ENCODE measurements around the gene ZBTB25. TPM values are rescaled to one million over a fixed set of nuclear protein-coding genes. Genes with fewer than 3 reads are reported as not detected.

ZBTB25 gene
- total RNA-seq, 1 donor from 2014 or later: 9.5 TPM

GRCh38 chr14:64463195-64463594 is 40.4 kb downstream of the ZBTB25 start:
- H3K27me3 Mint-ChIP-seq (ENCODE audit: low read depth, unreplicated experiment): no peaks in the 10 kb centered on the region
- Histone ChIP-seq H3K9me3 (ENCODE audit: insufficient read depth, low read depth, low read length) (no peaks in the 10 kb centered on the region), H4K20me1 (ENCODE audit: insufficient read depth, low read length) (no peaks in the 10 kb centered on the region), H3K79me2 (ENCODE audit: insufficient read depth, low read length) (no peaks in the 10 kb centered on the region), H3K27me3 (ENCODE audit: insufficient read depth, low read length) (no peaks in the 10 kb centered on the region), H3K36me3 (ENCODE audit: insufficient read depth, low read length) (peaks cover 9% of the 10 kb centered on the region), H3K4me1 (ENCODE audit: insufficient read depth, low read length) (no peaks in the 10 kb centered on the region), H3K4me3 (ENCODE audit: insufficient read depth, low read depth, low read length) (no peak overlapping the region), H3K9ac (ENCODE audit: low read length) (no peak overlapping the region), H2AFZ (ENCODE audit: low read depth, low read length) (no peak overlapping the region), H3K27ac (ENCODE audit: low read depth, low read length) (no peak overlapping the region), H3K4me2 (ENCODE audit: low read length) (no peak overlapping the region)
- FAIRE-seq (no peak), DNase-seq (ENCODE audit: low read depth) (no peak)
- no peak overlapping the region for H3K27ac Mint-ChIP-seq (ENCODE audit: unreplicated experiment)
- TF ChIP-seq EZH2 (IDR thresholded peaks at IDR 0.05; ENCODE audit: insufficient read depth, low read length): no peak
- TF ChIP-seq CTCF (IDR thresholded peaks at IDR 0.05; ENCODE audit: insufficient read depth, low read depth, low read length): no peak
- peaks cover 9% of the 10 kb centered on the region for H3K4me1 Mint-ChIP-seq (ENCODE audit: low read depth, unreplicated experiment)
- no peak overlapping the region for H3K4me3 Mint-ChIP-seq (ENCODE audit: unreplicated experiment)
- H3K36me3 Mint-ChIP-seq (ENCODE audit: low read depth, unreplicated experiment): peaks cover 11% of the 10 kb centered on the region
- no peaks in the 10 kb centered on the region for H3K9me3 Mint-ChIP-seq (ENCODE audit: unreplicated experiment)

GRCh38 chr14:64461221-64461620 is 42.4 kb downstream of the ZBTB25 start:
- no peaks in the 10 kb centered on the region for H3K9me3 Mint-ChIP-seq (ENCODE audit: unreplicated experiment)
- no peak for TF ChIP-seq EZH2 (IDR thresholded peaks at IDR 0.05; ENCODE audit: insufficient read depth, low read length)
- TF ChIP-seq CTCF (IDR thresholded peaks at IDR 0.05; ENCODE audit: insufficient read depth, low read depth, low read length): no peak
- Histone ChIP-seq H3K36me3 (ENCODE audit: insufficient read depth, low read length) (peaks cover 9% of the 10 kb centered on the region), H3K4me1 (ENCODE audit: insufficient read depth, low read length) (no peaks in the 10 kb centered on the region), H3K27ac (ENCODE audit: low read depth, low read length) (no peak overlapping the region), H3K79me2 (ENCODE audit: insufficient read depth, low read length) (no peaks in the 10 kb centered on the region), H4K20me1 (ENCODE audit: insufficient read depth, low read length) (no peaks in the 10 kb centered on the region), H3K27me3 (ENCODE audit: insufficient read depth, low read length) (no peaks in the 10 kb centered on the region), H2AFZ (ENCODE audit: low read depth, low read length) (no peak overlapping the region), H3K9me3 (ENCODE audit: insufficient read depth, low read depth, low read length) (no peaks in the 10 kb centered on the region), H3K9ac (ENCODE audit: low read length) (no peak overlapping the region), H3K4me2 (ENCODE audit: low read length) (no peak overlapping the region), H3K4me3 (ENCODE audit: insufficient read depth, low read depth, low read length) (no peak overlapping the region)
- no peak for DNase-seq (ENCODE audit: low read depth)
- no peak overlapping the region for H3K4me3 Mint-ChIP-seq (ENCODE audit: unreplicated experiment)
- no peak for FAIRE-seq
- no peaks in the 10 kb centered on the region for H3K27me3 Mint-ChIP-seq (ENCODE audit: low read depth, unreplicated experiment)
- H3K27ac Mint-ChIP-seq (ENCODE audit: unreplicated experiment): no peak overlapping the region
- peaks cover 8% of the 10 kb centered on the region for H3K4me1 Mint-ChIP-seq (ENCODE audit: low read depth, unreplicated experiment)
- H3K36me3 Mint-ChIP-seq (ENCODE audit: low read depth, unreplicated experiment): peaks cover 11% of the 10 kb centered on the region

- H3K36me3 Mint-ChIP-seq (ENCODE audit: low read depth, unreplicated experiment): peaks cover 11% of the 10 kb centered on the region
- no peak for FAIRE-seq
Observed at GRCh38 chr14:64459405-64460136, 44.1 kb downstream of the ZBTB25 start.

More at GRCh38 chr14:64459405-64460136, 44.1 kb downstream of the ZBTB25 start:
- Histone ChIP-seq H3K4me1 (ENCODE audit: insufficient read depth, low read length) (no peaks in the 10 kb centered on the region), H3K27me3 (ENCODE audit: insufficient read depth, low read length) (no peaks in the 10 kb centered on the region), H2AFZ (ENCODE audit: low read depth, low read length) (no peak overlapping the region), H3K9me3 (ENCODE audit: insufficient read depth, low read depth, low read length) (no peaks in the 10 kb centered on the region), H3K9ac (ENCODE audit: low read length) (no peak overlapping the region), H4K20me1 (ENCODE audit: insufficient read depth, low read length) (no peaks in the 10 kb centered on the region), H3K27ac (ENCODE audit: low read depth, low read length) (no peak overlapping the region), H3K4me3 (ENCODE audit: insufficient read depth, low read depth, low read length) (no peak overlapping the region), H3K36me3 (ENCODE audit: insufficient read depth, low read length) (peaks cover 19% of the 10 kb centered on the region), H3K4me2 (ENCODE audit: low read length) (no peak overlapping the region), H3K79me2 (ENCODE audit: insufficient read depth, low read length) (no peaks in the 10 kb centered on the region)
- no peak for DNase-seq (ENCODE audit: low read depth)
- H3K27ac Mint-ChIP-seq (ENCODE audit: unreplicated experiment): no peak overlapping the region
- TF ChIP-seq EZH2 (IDR thresholded peaks at IDR 0.05; ENCODE audit: insufficient read depth, low read length) (no peak), CTCF (IDR thresholded peaks at IDR 0.05; ENCODE audit: insufficient read depth, low read depth, low read length) (no peak)
- H3K4me1 Mint-ChIP-seq (ENCODE audit: low read depth, unreplicated experiment): no peaks in the 10 kb centered on the region
- no peak overlapping the region for H3K4me3 Mint-ChIP-seq (ENCODE audit: unreplicated experiment)
- no peaks in the 10 kb centered on the region for H3K9me3 Mint-ChIP-seq (ENCODE audit: unreplicated experiment)
- no peaks in the 10 kb centered on the region for H3K27me3 Mint-ChIP-seq (ENCODE audit: low read depth, unreplicated experiment)

Data from astrocyte (in vitro differentiated cells and primary cell).